Activated B cell treated with CpG ODN at 0.5 μM for 24 hours (primary cell): ENCODE data around the gene ANO1. TPM values are rescaled to one million over a fixed set of nuclear protein-coding genes. Genes with fewer than 3 reads are reported as not detected.

Experiments used
- ATAC-seq: fragments of 200-7000 bp; cut with Tn5 transposase; one replicate; pipeline ENCODE4 v1.10.0; 2021; ENCODE audit warnings: low read depth, mild to moderate bottlenecking, moderate library complexity
- CTCF ChIA-PET: fragments of 350-600 bp; sonication (Branson Sonifier 250); formaldehyde crosslinking; loops from one replicate; lab custom pipeline; 2021; ENCODE audit warnings: antibody characterized with exemption; lab: Charles Lee
- POLR2A ChIA-PET: fragments of 350-600 bp; sonication (Branson Sonifier 250); formaldehyde crosslinking; loops from one replicate; lab custom pipeline; 2021; ENCODE audit warnings: antibody characterized with exemption; lab: Charles Lee
- DNase-seq: peaks from one replicate; pipeline ENCODE4 v3.0.0; 2022
- H3K27ac Mint-ChIP-seq: one replicate; pipeline ENCODE4 v1.8.0; 2020; ENCODE audit warnings: mixed read lengths
- H3K27me3 Mint-ChIP-seq: one replicate; pipeline ENCODE4 v1.8.0; 2021; ENCODE audit warnings: mixed read lengths
- H3K36me3 Mint-ChIP-seq: one replicate; pipeline ENCODE4 v1.8.0; 2021; ENCODE audit warnings: low read depth, mixed read lengths
- H3K4me1 Mint-ChIP-seq: one replicate; pipeline ENCODE4 v1.8.0; 2021; ENCODE audit warnings: mixed read lengths
- H3K4me3 Mint-ChIP-seq: one replicate; pipeline ENCODE4 v1.8.0; 2020; ENCODE audit warnings: mild to moderate bottlenecking, mixed read lengths
- H3K9me3 Mint-ChIP-seq: one replicate; pipeline ENCODE4 v1.8.0; 2020; ENCODE audit warnings: mixed read lengths
- CTCF ChIP-seq: fragments of 200-600 bp; IDR thresholded peaks from one replicate; pipeline ENCODE4 v1.8.0; 2022; ENCODE audit warnings: antibody characterized with exemption, mild to moderate bottlenecking
- intact Hi-C: fragments of 100-400 bp; cut with micrococcal nuclease; formaldehyde crosslinking; loops from one replicate; pipeline ENCODE4 v1.15.1; 2024
- total RNA-seq: library from RNA; stranded (reverse); gene quantifications from 2 replicates; pipeline ENCODE4 v1.2.3, GENCODE V29; 2022

The ANO1 gene
- total RNA-seq, 1 donor from 2014 or later = not detected

GRCh38 chr11:70139785-70140410 is 61.8 kb downstream of the ANO1 start:
- Mint-ChIP-seq H3K27ac (no peak overlapping the region), H3K9me3 (no peaks in the 10 kb centered on the region), H3K4me3 (no peak overlapping the region), H3K27me3 (peaks cover 26% of the 10 kb centered on the region), H3K4me1 (no peaks in the 10 kb centered on the region), H3K36me3 (no peaks in the 10 kb centered on the region)
- no peak for DNase-seq
- CTCF ChIA-PET = no interaction called here
- ATAC-seq = no peak
- POLR2A ChIA-PET = no interaction called here
- no peak for TF ChIP-seq CTCF
- intact Hi-C loops = no loop called here

DNA sequence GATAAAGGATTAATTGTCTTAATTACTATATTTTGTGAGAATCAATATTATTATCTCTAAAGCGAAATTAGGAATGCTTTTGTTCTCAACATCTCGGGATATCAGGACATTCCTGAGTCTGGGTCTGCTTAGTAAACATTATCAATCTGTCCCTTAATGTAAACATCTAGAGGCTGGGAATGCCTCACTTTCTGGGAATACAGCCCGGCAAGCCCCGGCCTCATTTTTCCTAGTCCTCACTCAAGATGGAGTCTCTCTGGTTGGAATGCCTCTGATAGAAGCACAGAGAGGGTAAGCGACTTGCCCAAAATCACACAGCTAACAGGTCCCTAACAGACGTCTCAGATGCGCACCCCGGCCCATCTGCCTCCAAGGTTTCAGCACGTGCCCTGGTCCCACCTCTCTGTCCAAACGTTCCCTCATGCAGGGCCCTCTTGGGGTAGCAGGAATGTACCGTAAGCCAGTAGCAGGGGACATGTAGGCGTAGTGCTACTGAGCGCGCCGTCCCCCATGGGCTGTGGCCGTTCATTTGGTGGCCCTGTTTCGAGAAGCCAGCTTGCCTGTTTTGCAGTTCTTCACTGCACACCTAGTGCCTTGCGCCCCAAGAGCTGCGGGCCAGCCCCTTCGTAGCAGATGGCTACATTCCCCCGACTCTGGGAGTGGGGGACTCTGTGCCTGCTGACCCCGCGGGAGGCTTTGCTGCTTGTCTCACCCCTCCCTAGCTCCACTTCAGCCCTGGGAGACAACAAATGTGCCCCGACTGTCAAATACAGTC is 62.8 kb downstream of the ANO1 start:
- ATAC-seq (no peak), DNase-seq (no peak)
- ChIA-PET CTCF (no interaction called here), POLR2A (no interaction called here)
- Mint-ChIP-seq H3K9me3 (no peaks in the 10 kb centered on the region), H3K27ac (no peak overlapping the region), H3K36me3 (no peaks in the 10 kb centered on the region), H3K4me1 (no peaks in the 10 kb centered on the region), H3K4me3 (no peak overlapping the region), H3K27me3 (peaks cover 27% of the 10 kb centered on the region)
- TF ChIP-seq CTCF = no peak
- intact Hi-C loops = no loop called here

DNA sequence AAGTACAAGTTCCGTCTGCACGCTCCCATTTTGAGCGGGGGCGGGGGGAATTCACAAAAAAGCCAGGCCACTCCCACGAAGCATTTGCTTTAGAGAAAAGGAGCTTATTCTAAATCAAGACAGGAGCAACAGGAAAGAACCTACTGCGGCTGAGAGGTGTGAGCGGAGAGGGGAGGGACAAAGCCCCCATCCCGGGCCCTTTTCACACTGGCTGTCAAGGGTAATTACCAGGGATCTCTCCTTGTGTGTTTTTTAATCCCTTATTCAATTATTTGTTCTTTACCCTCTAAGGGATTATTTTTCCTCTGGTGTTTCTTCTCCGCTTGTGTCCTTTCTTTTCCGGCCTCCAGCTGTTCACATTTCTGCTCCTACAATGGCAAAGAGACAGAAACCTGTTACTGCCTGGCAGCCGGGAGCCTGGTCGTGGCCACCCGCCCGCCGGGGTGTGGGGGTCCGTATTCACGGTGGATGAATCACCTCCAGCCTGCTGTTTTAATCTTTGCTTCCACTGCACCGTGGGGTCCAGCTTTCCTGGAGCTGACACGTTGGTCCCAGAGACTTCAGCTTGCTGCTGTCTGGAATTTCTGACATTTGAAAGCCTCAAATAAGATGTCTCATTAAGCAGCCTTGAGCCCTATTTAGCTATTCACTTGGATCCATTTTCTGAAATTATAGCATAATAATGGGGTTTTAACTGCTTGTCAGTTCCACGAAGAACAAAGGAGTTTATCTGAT is 63.5 kb downstream of the ANO1 start:
- DNase-seq (no peak), ATAC-seq (no peak)
- Mint-ChIP-seq H3K9me3 (no peaks in the 10 kb centered on the region), H3K36me3 (no peaks in the 10 kb centered on the region), H3K4me3 (no peak overlapping the region), H3K27me3 (peaks cover 32% of the 10 kb centered on the region), H3K4me1 (no peaks in the 10 kb centered on the region), H3K27ac (no peak overlapping the region)
- intact Hi-C loops = no loop called here
- POLR2A ChIA-PET = no interaction called here
- CTCF ChIA-PET = no interaction called here
- TF ChIP-seq CTCF = no peak

- no peak for DNase-seq
- ChIA-PET POLR2A (no interaction called here), CTCF (no interaction called here)
- TF ChIP-seq CTCF = no peak
- ATAC-seq = no peak
- Mint-ChIP-seq H3K36me3 (no peaks in the 10 kb centered on the region), H3K4me1 (no peaks in the 10 kb centered on the region), H3K4me3 (no peak overlapping the region), H3K27me3 (peaks cover 35% of the 10 kb centered on the region), H3K9me3 (no peaks in the 10 kb centered on the region), H3K27ac (no peak overlapping the region)
- intact Hi-C loops = no loop called here
Measured at GRCh38 chr11:70142221-70142875, 64.2 kb downstream of the ANO1 start.

- Mint-ChIP-seq H3K9me3 (no peaks in the 10 kb centered on the region), H3K27ac (no peak overlapping the region), H3K4me3 (no peak overlapping the region), H3K36me3 (no peaks in the 10 kb centered on the region), H3K27me3 (peaks cover 41% of the 10 kb centered on the region), H3K4me1 (no peaks in the 10 kb centered on the region)
- intact Hi-C loops = no loop called here
- ATAC-seq = no peak
- no peak for TF ChIP-seq CTCF
- no peak for DNase-seq
- CTCF ChIA-PET = no interaction called here
- POLR2A ChIA-PET = no interaction called here
Measured at GRCh38 chr11:70144262-70144661, 66.1 kb downstream of the ANO1 start.
